Right atrium auricular region (tissue), 2 donors: Measurements from ENCODE around the gene ALDOC. TPM values are rescaled to one million over a fixed set of nuclear protein-coding genes. Genes with fewer than 3 reads are reported as not detected.

ENCODE experiments used
- DNase-seq: peaks from one replicate; pipeline ENCODE4 v3.0.0-alpha.2; 2019; ENCODE audit warnings: low spot score
- H3K27ac ChIP-seq, 2 donors: fragments of 200-600 bp; sonication (generic); 1 replicate in 1 of 2; 2 replicates in 1 of 2; pipeline ENCODE4 v1.5.1; 2016 to 2019
- H3K27me3 ChIP-seq, 2 donors: fragments of 200-600 bp; sonication (generic); one replicate each; pipeline versions ENCODE4 v1.5.1 to v1.6.0; 2017 to 2019
- H3K36me3 ChIP-seq: fragments of 200-600 bp; sonication (generic); one replicate; pipeline ENCODE4 v1.5.1; 2016
- H3K4me1 ChIP-seq, 2 donors: fragments of 200-600 bp; sonication (generic); one replicate each; pipeline versions ENCODE4 v1.5.1 to v1.6.0; 2017 to 2019
- H3K4me3 ChIP-seq, 2 donors: fragments of 200-600 bp; sonication (generic); 1 replicate in 1 of 2; 2 replicates in 1 of 2; pipeline ENCODE4 v1.5.1; 2017 to 2019; ENCODE audit warnings: mild to moderate bottlenecking in 1 of 2, moderate library complexity in 1 of 2
- H3K9me3 ChIP-seq, 2 donors: fragments of 200-600 bp; sonication (generic); one replicate each; pipeline ENCODE4 v1.5.1; 2019
- total RNA-seq, 2 donors: library from RNA; depleted of rRNA; stranded (reverse); fragments of >200 nt; gene quantifications; one replicate each; pipeline ENCODE4 v1.1.0, GENCODE V29; 2016
- TF ChIP-seq, protein P1 (sequence below), 2 donors: fragments of 200-600 bp; sonication (generic); IDR thresholded peaks; one replicate each; pipeline ENCODE4 v1.5.1; 2019; ENCODE audit warnings: antibody characterized with exemption in 2 of 2

The ALDOC gene
- total RNA-seq, 2 donors from 2014 or later: 355 to 363 TPM

- Histone ChIP-seq H3K27me3 (no peaks in the 10 kb centered on the region), H3K4me3 (peak overlapping the region; percentile 73 to 85), H3K4me1 (peaks cover 0 to 48% of the 10 kb centered on the region in 2 donors), H3K9me3 (no peaks in the 10 kb centered on the region), H3K27ac (peak overlapping the region; percentile 79 to 84), H3K36me3 (peaks cover 6% of the 10 kb centered on the region)
- no peak for DNase-seq
- TF ChIP-seq, protein P1, sequence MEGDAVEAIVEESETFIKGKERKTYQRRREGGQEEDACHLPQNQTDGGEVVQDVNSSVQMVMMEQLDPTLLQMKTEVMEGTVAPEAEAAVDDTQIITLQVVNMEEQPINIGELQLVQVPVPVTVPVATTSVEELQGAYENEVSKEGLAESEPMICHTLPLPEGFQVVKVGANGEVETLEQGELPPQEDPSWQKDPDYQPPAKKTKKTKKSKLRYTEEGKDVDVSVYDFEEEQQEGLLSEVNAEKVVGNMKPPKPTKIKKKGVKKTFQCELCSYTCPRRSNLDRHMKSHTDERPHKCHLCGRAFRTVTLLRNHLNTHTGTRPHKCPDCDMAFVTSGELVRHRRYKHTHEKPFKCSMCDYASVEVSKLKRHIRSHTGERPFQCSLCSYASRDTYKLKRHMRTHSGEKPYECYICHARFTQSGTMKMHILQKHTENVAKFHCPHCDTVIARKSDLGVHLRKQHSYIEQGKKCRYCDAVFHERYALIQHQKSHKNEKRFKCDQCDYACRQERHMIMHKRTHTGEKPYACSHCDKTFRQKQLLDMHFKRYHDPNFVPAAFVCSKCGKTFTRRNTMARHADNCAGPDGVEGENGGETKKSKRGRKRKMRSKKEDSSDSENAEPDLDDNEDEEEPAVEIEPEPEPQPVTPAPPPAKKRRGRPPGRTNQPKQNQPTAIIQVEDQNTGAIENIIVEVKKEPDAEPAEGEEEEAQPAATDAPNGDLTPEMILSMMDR (IDR thresholded peaks at IDR 0.05): no peak
These were observed 5.9 kb downstream of the ALDOC start for GRCh38 chr17:28570716-28571360.

DNA sequence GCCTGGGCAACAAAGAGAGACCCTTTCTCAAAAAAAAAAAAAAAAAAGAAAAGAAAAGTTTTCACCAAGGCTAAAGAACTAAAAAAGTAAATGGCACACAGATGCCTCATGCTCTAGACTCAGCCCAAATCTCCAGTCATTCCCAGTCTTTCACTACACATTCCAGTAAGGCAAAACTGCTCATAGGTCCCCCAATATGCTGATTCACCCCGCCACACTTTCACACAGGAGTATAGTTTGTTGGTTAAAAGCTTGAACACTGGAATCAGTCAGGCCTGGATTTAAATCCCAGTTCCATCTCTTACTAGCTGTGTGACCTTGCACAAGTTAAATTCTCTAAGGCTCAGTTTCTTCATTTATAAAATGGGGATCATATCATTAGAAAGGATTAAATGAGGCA is 7.2 kb downstream of the ALDOC start:
- peaks cover 6% of the 10 kb centered on the region for H3K36me3 ChIP-seq
- H3K9me3 ChIP-seq: no peaks in the 10 kb centered on the region
- no peak for DNase-seq
- no peak overlapping the region for H3K4me3 ChIP-seq
- peaks cover 0 to 41% of the 10 kb centered on the region in 2 donors for H3K4me1 ChIP-seq
- TF ChIP-seq, protein P1 (IDR thresholded peaks at IDR 0.05): no peak
- no peaks in the 10 kb centered on the region for H3K27me3 ChIP-seq
- H3K27ac ChIP-seq: no peak overlapping the region

- DNase-seq: no peak
- peaks cover 0 to 31% of the 10 kb centered on the region in 2 donors for H3K4me1 ChIP-seq
- H3K27ac ChIP-seq: no peak overlapping the region
- TF ChIP-seq, protein P1 (IDR thresholded peaks at IDR 0.05): no peak
- H3K4me3 ChIP-seq: no peak overlapping the region
- H3K36me3 ChIP-seq: peaks cover 13% of the 10 kb centered on the region
- no peaks in the 10 kb centered on the region for H3K9me3 ChIP-seq
- H3K27me3 ChIP-seq: no peaks in the 10 kb centered on the region
These were observed 9.1 kb downstream of the ALDOC start for GRCh38 chr17:28567604-28568003.

GRCh38 chr17:28563475-28563874 is 13.2 kb downstream of the ALDOC start:
- H3K27me3 ChIP-seq: no peaks in the 10 kb centered on the region
- TF ChIP-seq, protein P1 (IDR thresholded peaks at IDR 0.05): no peak
- no peak overlapping the region for H3K4me3 ChIP-seq
- H3K9me3 ChIP-seq: no peaks in the 10 kb centered on the region
- peaks cover 0 to 6% of the 10 kb centered on the region in 2 donors for H3K4me1 ChIP-seq
- no peak overlapping the region for H3K27ac ChIP-seq
- DNase-seq: no peak
- peaks cover 34% of the 10 kb centered on the region for H3K36me3 ChIP-seq

DNA sequence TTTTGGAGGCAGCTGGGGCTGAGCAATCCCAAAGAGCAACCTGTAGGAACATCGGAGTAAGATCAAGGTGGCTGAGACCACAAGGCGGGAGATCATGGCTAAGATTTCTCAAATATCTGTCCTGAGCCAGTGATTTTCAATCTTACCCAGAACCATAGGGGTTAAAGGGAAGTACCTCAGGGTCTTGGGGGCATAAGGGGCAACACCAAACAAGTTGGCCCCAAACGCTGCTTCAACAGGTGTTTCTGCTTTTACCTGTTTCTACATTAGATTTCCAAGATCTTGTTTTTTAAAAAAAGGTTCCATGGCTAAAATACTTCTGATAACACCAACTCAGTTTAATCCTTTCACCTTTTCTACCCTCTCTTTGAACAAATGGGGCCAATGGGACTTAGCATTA is 21.7 kb downstream of the ALDOC start:
- H3K27ac ChIP-seq: no peak overlapping the region
- H3K4me1 ChIP-seq: peaks cover 0 to 19% of the 10 kb centered on the region in 2 donors
- no peak for DNase-seq
- no peaks in the 10 kb centered on the region for H3K27me3 ChIP-seq
- no peaks in the 10 kb centered on the region for H3K9me3 ChIP-seq
- H3K36me3 ChIP-seq: peaks cover 53% of the 10 kb centered on the region
- H3K4me3 ChIP-seq: no peak overlapping the region
- TF ChIP-seq, protein P1 (IDR thresholded peaks at IDR 0.05): no peak

DNA sequence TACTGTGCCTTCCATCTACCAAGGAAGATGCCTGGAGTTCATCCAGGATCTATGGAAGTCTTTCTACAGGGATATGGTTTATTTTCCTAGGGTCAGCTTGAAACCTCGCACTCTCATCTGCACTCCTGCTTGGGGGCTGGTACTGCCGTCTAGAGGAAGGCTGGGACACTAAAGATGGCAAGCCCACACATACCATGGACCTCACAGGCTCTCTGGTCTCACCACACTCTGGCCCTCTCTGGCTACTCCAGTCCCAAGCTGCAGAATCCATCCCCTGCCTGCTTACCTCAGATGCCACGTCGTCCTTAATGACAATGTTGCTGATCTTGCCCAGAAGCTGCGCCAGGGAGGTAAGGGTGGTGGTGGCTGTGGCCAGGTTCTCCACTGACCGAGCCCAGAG is 22.1 kb downstream of the ALDOC start:
- Histone ChIP-seq H3K4me3 (no peak overlapping the region), H3K36me3 (peaks cover 53% of the 10 kb centered on the region), H3K27me3 (no peaks in the 10 kb centered on the region), H3K27ac (no peak overlapping the region), H3K4me1 (peaks cover 0 to 24% of the 10 kb centered on the region in 2 donors), H3K9me3 (no peaks in the 10 kb centered on the region)
- TF ChIP-seq, protein P1 (IDR thresholded peaks at IDR 0.05): no peak
- DNase-seq: no peak
